ENCODE measurements around the gene HMCN1.
"Not testable (repeated sequence)": the region's sequence is repeated elsewhere in the genome, so short reads cannot be mapped to it uniquely, and the experiment has no call there.

DNA sequence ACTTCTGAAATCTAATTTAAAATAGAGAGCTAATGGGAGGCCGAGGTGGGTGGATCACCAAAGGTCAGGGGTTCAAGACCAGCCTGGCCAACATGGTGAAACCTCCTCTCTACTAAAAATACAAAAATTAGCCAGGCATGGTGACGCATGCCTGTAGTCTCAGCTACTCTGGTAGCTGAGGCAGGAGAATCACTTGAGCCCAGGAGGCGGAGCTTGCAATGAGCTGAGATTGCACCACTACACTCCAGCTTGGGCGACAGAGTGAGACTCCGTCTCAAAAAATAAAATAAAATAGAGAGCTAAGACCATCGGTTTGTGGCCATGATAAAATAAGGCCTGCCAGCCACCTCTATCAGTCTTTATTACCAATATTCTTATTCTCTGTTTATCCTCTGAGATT, 452.1 kb downstream of the HMCN1 start:
- TF ChIP-seq, protein P1, sequence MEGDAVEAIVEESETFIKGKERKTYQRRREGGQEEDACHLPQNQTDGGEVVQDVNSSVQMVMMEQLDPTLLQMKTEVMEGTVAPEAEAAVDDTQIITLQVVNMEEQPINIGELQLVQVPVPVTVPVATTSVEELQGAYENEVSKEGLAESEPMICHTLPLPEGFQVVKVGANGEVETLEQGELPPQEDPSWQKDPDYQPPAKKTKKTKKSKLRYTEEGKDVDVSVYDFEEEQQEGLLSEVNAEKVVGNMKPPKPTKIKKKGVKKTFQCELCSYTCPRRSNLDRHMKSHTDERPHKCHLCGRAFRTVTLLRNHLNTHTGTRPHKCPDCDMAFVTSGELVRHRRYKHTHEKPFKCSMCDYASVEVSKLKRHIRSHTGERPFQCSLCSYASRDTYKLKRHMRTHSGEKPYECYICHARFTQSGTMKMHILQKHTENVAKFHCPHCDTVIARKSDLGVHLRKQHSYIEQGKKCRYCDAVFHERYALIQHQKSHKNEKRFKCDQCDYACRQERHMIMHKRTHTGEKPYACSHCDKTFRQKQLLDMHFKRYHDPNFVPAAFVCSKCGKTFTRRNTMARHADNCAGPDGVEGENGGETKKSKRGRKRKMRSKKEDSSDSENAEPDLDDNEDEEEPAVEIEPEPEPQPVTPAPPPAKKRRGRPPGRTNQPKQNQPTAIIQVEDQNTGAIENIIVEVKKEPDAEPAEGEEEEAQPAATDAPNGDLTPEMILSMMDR (IDR thresholded peaks at IDR 0.05) = not testable (repeated sequence)
- TF ChIP-seq EP300 (IDR thresholded peaks at IDR 0.05) = not testable (repeated sequence)
